Endothelial cell of umbilical vein (primary cell): ENCODE data around the gene HTRA3. TPM values are rescaled to one million over a fixed set of nuclear protein-coding genes. Genes with fewer than 3 reads are reported as not detected.

Source experiments
- BruUV-seq: library from RNA; stranded (reverse); fragments of 400-500 nt; replicated peaks from 2 replicates; lab custom pipeline; 2021; lab: Mats Ljungman, UMichigan
- CTCF ChIA-PET: fragments of 300-600, 350-600 bp; sonication (Branson Sonifier 250); formaldehyde crosslinking; loops from one replicate; lab custom pipeline; 2021; ENCODE audit warnings: antibody characterized with exemption, inconsistent platforms; lab: Charles Lee
- POLR2A ChIA-PET: fragments of 300-600, 350-600 bp; sonication (Branson Sonifier 250); formaldehyde crosslinking; loops from one replicate; lab custom pipeline; 2021; ENCODE audit warnings: antibody characterized with exemption, inconsistent platforms; lab: Charles Lee
- DNase-seq: peaks from one replicate; pipeline ENCODE4 v3.0.0-alpha.2; 2011; ENCODE audit warnings: low read depth, low spot score
- FAIRE-seq: peaks from 2 replicates; lab custom pipeline; 2011; peaks lifted over from hg19 to GRCh38; lab: Jason Lieb, UNC
- H2AFZ ChIP-seq: 2 replicates; pipeline ENCODE4 v1.6.0; 2012; ENCODE audit warnings: low read depth, low read length, control low read depth, inconsistent platforms
- H3K27ac ChIP-seq: 2 replicates; pipeline ENCODE4 v1.5.1; 2011; ENCODE audit warnings: low read depth, mild to moderate bottlenecking, control low read depth, low read length, moderate library complexity; ENCODE audit not compliant: insufficient read depth
- H3K27me3 ChIP-seq, 2 experiments: 2 replicates each; pipeline versions ENCODE4 v1.6.0 to v1.6.1; 2011; ENCODE audit warnings: low read length in 2 of 2, mixed read lengths in 1 of 2; ENCODE audit not compliant: control insufficient read depth in 2 of 2, insufficient read depth in 2 of 2
- H3K36me3 ChIP-seq, 2 experiments: 2 replicates in 1 of 2; 3 replicates in 1 of 2; pipeline ENCODE4 v1.5.1; 2011; ENCODE audit warnings: low read length in 2 of 2, mild to moderate bottlenecking in 1 of 2, moderate library complexity in 1 of 2; ENCODE audit not compliant: control insufficient read depth in 2 of 2, insufficient read depth in 2 of 2; ENCODE audit errors: extremely low read depth in 1 of 2
- H3K4me1 ChIP-seq: 3 replicates; pipeline ENCODE4 v1.5.1; 2011; ENCODE audit warnings: mild to moderate bottlenecking, low read length; ENCODE audit not compliant: control insufficient read depth, insufficient read depth; ENCODE audit errors: extremely low read depth
- H3K4me2 ChIP-seq: 2 replicates; pipeline ENCODE4 v1.6.1; 2011; ENCODE audit warnings: low read length, control low read depth, mixed read lengths; ENCODE audit not compliant: insufficient read depth
- H3K4me3 ChIP-seq, 3 experiments: fragments of 200-600 bp in 1 of 3; sonication (generic), shearing (Covaris generic) in 1 of 3; replicated peaks in 1 of 3; 2 replicates each; pipeline ENCODE4 v1.5.1; 2011 to 2016; ENCODE audit warnings: control low read depth in 3 of 3, low read length in 3 of 3, mild to moderate bottlenecking in 2 of 3, inconsistent platforms in 1 of 3, low read depth in 1 of 3, moderate library complexity in 1 of 3; ENCODE audit not compliant: insufficient read depth in 1 of 3
- H3K79me2 ChIP-seq: 2 replicates; pipeline ENCODE4 v1.6.0; 2012; ENCODE audit warnings: low read length, inconsistent platforms; ENCODE audit not compliant: control insufficient read depth, insufficient read depth
- H3K9ac ChIP-seq: replicated peaks from 2 replicates; pipeline ENCODE3; 2011; ENCODE audit warnings: low read length, control low read depth; ENCODE audit not compliant: insufficient read depth; ENCODE audit errors: extremely low read depth
- H3K9me1 ChIP-seq: replicated peaks from 3 replicates; pipeline ENCODE4 v1.6.0; 2011; ENCODE audit warnings: mild to moderate bottlenecking, low read length; ENCODE audit not compliant: control insufficient read depth, insufficient read depth; ENCODE audit errors: extremely low read depth
- H3K9me3 ChIP-seq: replicated peaks from 2 replicates; pipeline ENCODE4 v1.5.1; 2012; ENCODE audit warnings: low read length, inconsistent platforms; ENCODE audit not compliant: control insufficient read depth, insufficient read depth
- H4K20me1 ChIP-seq: replicated peaks from 2 replicates; pipeline ENCODE3; 2011; ENCODE audit warnings: mild to moderate bottlenecking, low read length; ENCODE audit not compliant: control insufficient read depth, insufficient read depth; ENCODE audit errors: extremely low read depth
- EZH2 ChIP-seq: IDR thresholded peaks from 2 replicates; pipeline ENCODE4 v1.6.1; 2012; ENCODE audit warnings: borderline replicate concordance, low read depth, mild to moderate bottlenecking, moderate library complexity, low read length, inconsistent platforms; ENCODE audit not compliant: severe bottlenecking
- FOS ChIP-seq: IDR thresholded peaks from 2 replicates; pipeline ENCODE4 v1.6.1; 2011; ENCODE audit warnings: mild to moderate bottlenecking, low read length, moderate library complexity, borderline replicate concordance; ENCODE audit not compliant: insufficient read depth
- GATA2 ChIP-seq: IDR thresholded peaks from 2 replicates; pipeline ENCODE4 v1.7.0; 2011; ENCODE audit warnings: low read depth, mild to moderate bottlenecking, moderate library complexity, mixed read lengths, low read length; ENCODE audit not compliant: insufficient read length, insufficient read depth
- JUN ChIP-seq: IDR thresholded peaks from 2 replicates; pipeline ENCODE4 v1.6.1; 2011; ENCODE audit warnings: borderline replicate concordance, low read depth; ENCODE audit not compliant: insufficient read length, insufficient read depth
- MAX ChIP-seq: IDR thresholded peaks from 2 replicates; pipeline ENCODE4 v1.6.1; 2011; ENCODE audit not compliant: insufficient read depth, insufficient read length
- MYC ChIP-seq: IDR thresholded peaks from one replicate; pipeline ENCODE4 v1.6.1; 2011; ENCODE audit warnings: mild to moderate bottlenecking, low read depth, low read length
- POLR2A ChIP-seq: IDR thresholded peaks from 2 replicates; pipeline ENCODE4 v1.6.1; 2012; ENCODE audit warnings: low read depth, mild to moderate bottlenecking, control low read depth, low read length
- POLR2AphosphoS5 ChIP-seq: IDR thresholded peaks from 2 replicates; pipeline ENCODE4 v1.6.1; 2012; ENCODE audit warnings: low read depth, mild to moderate bottlenecking, control low read depth, low read length, moderate library complexity; ENCODE audit not compliant: insufficient read depth
- dilution Hi-C: fragments of 300-500 bp; cut with MboI; formaldehyde crosslinking; loops from one replicate; pipeline ENCODE4 v1.15.0; 2019; ENCODE audit warnings: low sequenced_read_pairs; ENCODE audit not compliant: extremely low pct_ligation_motif_present
- intact Hi-C: fragments of 100-400 bp; cut with micrococcal nuclease; formaldehyde crosslinking; loops from one replicate; pipeline ENCODE4 v1.10.0; 2022
- polyA plus RNA-seq, 4 experiments: library from polyadenylated mRNA; depleted of rRNA in 3 of 4; stranded (reverse) in 3 of 4; unstranded in 1 of 4; fragments of >200 nt; gene quantifications; 2 replicates each; pipeline versions ENCODE4 v1.2.1 to v1.2.3, GENCODE V29; 2011 to 2012; ENCODE audit warnings: missing spikeins in 1 of 4
- total RNA-seq: library from RNA; stranded (reverse); gene quantifications from 2 replicates; pipeline ENCODE4 v1.2.3, GENCODE V29; 2021
- TF ChIP-seq, protein P1 (sequence below), 2 donors: IDR thresholded peaks; 1 replicate in 1 of 2; 2 replicates in 1 of 2; pipeline ENCODE4 v1.5.1; 2011; ENCODE audit warnings: low read length in 2 of 2, mild to moderate bottlenecking in 2 of 2, moderate library complexity in 2 of 2, control low read depth in 1 of 2, inconsistent platforms in 1 of 2, low read depth in 1 of 2; ENCODE audit not compliant: insufficient read depth in 1 of 2; ENCODE audit errors: extremely low read depth in 1 of 2

The HTRA3 gene
- total and polyA plus RNA-seq, 2 donors (not counting 3 experiments of a cell fraction or from before 2014, with no cell fraction given) = 9.0 to 12.0 TPM

DNA sequence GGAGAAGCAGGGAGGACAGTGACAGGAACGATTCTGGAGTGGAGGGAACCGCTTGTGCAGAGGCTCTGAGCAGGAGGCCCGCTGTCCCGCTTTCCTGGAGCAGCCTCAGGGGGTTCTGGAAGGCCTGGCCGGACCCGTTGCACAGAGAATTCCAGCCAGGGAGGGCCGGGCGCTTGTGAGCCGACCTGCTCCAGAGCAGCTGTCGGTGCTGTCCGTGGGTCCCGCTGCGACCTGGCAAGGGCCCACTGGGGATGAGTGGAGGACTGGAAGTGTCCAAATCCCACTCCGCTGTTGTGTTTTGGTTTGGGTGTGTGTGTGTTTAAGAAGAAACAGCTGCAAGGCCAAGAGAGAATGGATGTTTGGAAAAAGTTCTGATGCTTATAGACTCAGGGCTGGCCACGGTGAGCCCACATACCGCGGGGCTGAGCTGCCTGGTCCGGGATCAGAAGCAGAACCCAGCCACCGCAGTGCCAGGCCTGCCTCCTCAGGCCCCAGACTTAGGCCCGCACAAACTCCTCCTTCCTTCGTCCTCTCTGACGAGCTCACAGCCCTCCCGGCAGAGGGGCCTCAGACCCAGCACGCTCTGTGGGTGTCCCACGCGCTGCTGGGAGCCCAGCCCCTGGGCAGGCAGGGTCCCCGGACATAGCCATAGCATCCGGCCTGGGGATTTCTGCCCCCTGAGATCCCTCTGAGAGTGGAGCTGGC, 73.9 kb downstream of the HTRA3 start:
- Histone ChIP-seq H3K79me2 (no peaks in the 10 kb centered on the region), H2AFZ (no peak overlapping the region), H4K20me1 (no peaks in the 10 kb centered on the region), H3K27ac (no peak overlapping the region), H3K9ac (no peak overlapping the region), H3K4me2 (no peak overlapping the region), H3K4me3 (no peak overlapping the region), H3K9me1 (no peaks in the 10 kb centered on the region), H3K9me3 (no peaks in the 10 kb centered on the region), H3K4me1 (no peaks in the 10 kb centered on the region), H3K36me3 (no peaks in the 10 kb centered on the region), H3K27me3 (peaks cover 3 to 5% of the 10 kb centered on the region in 2 experiments)
- no peak for TF ChIP-seq EZH2
- no peak for TF ChIP-seq MYC
- TF ChIP-seq POLR2AphosphoS5 = no peak
- no peak for TF ChIP-seq MAX
- TF ChIP-seq, protein P1, sequence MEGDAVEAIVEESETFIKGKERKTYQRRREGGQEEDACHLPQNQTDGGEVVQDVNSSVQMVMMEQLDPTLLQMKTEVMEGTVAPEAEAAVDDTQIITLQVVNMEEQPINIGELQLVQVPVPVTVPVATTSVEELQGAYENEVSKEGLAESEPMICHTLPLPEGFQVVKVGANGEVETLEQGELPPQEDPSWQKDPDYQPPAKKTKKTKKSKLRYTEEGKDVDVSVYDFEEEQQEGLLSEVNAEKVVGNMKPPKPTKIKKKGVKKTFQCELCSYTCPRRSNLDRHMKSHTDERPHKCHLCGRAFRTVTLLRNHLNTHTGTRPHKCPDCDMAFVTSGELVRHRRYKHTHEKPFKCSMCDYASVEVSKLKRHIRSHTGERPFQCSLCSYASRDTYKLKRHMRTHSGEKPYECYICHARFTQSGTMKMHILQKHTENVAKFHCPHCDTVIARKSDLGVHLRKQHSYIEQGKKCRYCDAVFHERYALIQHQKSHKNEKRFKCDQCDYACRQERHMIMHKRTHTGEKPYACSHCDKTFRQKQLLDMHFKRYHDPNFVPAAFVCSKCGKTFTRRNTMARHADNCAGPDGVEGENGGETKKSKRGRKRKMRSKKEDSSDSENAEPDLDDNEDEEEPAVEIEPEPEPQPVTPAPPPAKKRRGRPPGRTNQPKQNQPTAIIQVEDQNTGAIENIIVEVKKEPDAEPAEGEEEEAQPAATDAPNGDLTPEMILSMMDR (IDR thresholded peaks at IDR 0.05; ENCODE audit: extremely low read depth in 1 of 2, insufficient read depth in 1 of 2, low read depth in 1 of 2, low read length in 2 of 2) = no peak
- no peak for TF ChIP-seq FOS
- TF ChIP-seq GATA2 = no peak
- TF ChIP-seq POLR2A = no peak
- no peak for TF ChIP-seq JUN
- no TSS peak for BruUV-seq
- POLR2A ChIA-PET = no interaction called here
- FAIRE-seq (no peak), DNase-seq (no peak)
- dilution Hi-C loops = no loop called here
- CTCF ChIA-PET = interaction anchor here (1.0 to 1.6 kb wide), 5 partner anchors 9 to 76 kb away, joined by 3 to 11 read pairs (median 4); no protein-coding TSS in a partner anchor
- intact Hi-C loops = loop anchor here (2.0 kb wide), 1 partner anchor 77 kb away; no protein-coding TSS in a partner anchor
